DMS114 treated with DMSO at 0.1 percent for 48 hours (cell line): ENCODE measurements around the gene GATA5.
"Not testable (repeated sequence)": the region's sequence is repeated elsewhere in the genome, so short reads cannot be mapped to it uniquely, and the experiment has no call there.

Experiments
- DNase-seq: peaks from one replicate; lab custom pipeline; 2025; ENCODE audit not compliant: unreplicated experiment; lab: John Stamatoyannopoulos, UW

The GATA5 gene

DNA sequence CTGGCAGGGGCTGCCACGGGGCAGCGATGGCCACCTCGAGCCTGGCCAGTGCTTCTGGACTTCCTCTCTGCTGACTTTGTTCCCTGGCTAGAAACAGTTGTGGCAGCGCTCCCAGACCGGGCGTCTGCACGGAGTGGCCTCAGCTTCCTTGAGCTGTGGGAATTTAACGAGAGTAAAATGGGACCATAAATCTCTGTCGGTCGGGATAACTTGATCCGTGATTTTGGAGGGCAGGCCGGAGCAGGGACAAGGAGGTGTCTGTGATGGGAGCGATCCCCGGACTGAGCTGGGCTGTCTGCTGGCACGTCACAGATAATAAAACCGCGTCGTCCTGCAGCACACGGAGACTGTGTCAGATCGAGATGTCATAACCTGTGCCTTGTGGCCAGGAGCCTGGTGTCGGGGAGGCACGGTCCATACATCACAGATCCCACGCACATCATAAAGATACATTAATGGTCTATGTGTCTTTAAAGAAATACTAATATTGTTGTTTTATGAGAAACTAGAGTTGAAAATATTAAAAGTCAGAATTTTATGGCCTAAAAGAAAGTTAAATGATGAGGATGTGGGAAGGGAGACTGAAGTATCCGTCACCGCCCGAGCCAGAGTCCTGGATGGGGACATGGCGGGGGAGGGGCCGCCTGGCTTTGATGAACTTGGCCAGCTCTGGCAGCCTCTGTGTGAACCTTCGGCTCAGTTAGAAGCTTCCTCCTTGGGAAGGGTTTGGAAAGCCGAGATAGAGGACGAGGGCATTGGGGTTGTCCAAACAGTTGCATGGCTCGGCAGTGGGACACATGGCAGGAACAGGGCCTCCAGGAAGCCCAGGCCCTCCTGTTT lies 41.9 kb downstream of the GATA5 start:
- no peak for DNase-seq

DNA sequence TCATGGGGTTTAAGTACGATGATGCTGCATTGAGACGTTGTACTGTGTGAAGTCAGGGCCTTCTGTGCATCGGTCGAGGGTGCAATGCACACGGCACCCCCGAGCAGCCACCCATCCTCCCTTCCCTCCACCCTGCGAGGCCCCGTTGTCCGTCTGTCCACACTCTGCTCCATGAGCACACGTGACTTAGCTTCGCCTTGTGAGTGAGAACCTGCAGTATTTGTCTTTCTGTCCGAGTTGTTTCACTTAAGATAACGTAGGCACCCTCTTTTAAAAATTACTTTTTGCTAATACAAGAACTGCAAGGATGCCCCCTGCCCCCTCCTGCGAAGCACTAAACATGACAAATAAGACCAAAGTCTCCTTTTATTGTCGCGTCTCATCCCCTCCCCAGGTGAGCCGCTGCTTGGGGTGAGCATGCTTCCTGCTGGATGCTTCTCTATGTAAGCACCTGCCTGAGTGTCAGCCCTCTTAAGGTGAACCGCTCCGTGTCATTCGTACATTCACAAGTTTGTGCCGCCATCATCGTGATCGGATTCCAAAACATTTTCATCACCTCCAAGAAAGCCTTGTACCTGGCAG lies 44.8 kb downstream of the GATA5 start:
- no peak for DNase-seq

DNA sequence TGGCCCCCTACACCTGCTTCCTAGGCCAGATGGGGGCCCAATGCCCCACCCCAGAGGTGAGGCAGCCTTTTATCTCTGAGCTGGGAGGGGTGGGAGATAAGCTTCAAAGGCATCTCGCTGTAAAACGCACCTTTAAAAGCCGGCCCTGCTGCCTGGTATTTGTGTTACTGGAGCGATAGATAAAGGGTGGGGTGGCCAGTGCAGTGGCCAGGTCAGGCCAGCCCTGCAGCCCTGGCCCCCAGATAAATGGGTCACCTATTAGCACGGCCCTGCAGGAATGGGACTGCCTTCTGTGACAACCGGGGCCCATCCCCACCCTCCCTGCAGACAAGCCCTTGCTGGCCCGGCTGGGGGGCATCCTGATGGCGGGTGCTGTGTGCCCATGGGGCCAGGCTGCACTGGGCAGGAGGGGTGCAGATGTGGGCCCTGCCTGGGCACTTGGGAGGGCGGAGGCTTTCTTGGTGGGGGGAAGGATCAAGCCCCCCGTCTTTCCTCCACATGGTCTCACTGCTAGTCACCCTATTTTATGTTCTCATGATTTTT lies 45.4 kb downstream of the GATA5 start:
- no peak for DNase-seq

- DNase-seq, result no peak
Observed at GRCh38 chr20:62429455-62430310, 46.1 kb downstream of the GATA5 start.

DNA sequence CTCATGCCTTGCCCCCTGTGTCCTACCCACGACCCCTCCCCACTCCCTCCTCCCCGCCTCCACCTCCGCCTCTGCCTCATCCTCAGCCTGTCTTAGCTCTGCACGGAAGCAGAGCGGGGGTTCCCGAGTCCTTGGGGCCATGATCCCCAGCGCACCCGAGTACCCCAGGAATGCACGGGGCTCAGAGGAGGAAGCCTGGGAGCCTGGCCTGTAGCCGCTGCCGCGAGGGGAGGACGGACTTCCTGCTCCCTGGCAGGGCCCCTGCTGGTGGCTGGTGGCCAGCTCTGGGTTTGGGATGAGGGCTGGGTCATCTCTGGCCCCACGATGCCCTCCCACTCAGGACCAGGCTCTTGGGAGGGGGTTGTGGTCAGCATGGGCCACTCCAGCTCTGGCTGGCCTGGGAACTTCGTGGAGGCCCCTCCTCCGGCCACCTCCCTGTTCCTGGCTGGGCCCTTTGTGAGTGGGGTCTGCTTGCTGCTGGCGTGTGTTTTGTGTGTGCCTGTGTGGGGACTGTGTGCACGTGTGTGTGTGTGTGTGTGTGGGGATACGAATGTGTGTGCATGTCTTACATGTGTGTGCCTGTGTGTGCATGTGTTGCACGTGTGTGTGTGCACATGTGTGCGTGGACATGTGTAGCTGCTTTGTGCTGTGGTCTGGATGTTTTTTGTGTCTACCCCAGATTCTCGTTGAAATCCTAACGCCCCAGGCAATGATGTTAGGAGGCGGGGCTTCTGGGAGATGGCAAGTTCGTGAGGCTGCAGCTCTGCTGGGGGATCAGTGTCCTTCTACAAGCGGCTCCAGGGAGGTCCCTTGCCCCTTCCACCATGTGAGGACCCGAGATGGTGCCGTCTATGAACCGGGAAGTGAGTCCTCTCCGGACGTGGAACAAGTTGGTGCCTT lies 47.1 kb downstream of the GATA5 start:
- no peak for DNase-seq

- DNase-seq, result no peak
Observed at GRCh38 chr20:62428002-62428372, 47.8 kb downstream of the GATA5 start.

DNA sequence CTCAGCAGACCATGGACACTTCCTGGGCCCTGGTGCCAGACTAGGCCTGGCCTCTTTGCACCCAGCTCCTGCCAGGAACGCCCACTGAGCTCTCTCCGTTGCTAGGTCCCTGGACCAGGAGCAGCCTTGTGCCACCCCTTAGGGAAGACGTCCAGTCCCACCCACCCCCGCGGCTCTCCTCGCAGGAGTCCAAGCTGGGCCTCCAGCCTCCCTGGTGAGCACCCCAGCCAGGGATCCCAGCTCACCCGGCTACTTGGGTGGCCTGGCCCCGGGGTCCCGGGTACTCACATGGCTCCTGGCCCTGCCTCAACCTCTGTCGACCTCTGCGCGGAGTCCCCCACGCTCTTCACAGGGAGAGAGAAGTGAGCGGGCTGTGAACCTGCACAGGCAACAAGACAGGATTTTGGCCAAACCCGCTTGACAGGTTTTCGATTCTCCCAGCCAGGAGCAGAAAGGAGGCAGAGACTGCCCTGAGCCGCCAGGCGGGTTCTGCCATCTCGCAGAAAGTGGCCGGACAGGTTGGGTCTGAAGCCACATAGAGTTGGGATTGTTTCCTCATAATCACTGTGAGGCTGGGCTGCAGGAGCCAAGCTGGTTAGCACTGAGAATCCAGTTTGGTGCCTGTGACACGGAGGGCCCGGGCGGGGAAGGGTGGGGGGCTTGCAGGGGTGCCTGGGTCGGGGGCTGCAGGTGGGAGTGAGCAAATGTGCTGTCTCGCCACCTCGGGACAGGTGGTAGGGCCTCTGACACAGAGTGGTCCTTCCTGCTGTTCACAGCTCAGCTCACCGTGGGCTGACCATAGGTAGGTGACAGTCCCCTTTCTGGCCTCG lies 48.4 kb downstream of the GATA5 start, which contains the start of gene RBBP8NL:
Gene RBBP8NL (minus strand): TSS at position 368 of the 830 bp plus-strand sequence. CDS start 7,892 bp downstream, outside the sequence.
- no peak for DNase-seq

DNA sequence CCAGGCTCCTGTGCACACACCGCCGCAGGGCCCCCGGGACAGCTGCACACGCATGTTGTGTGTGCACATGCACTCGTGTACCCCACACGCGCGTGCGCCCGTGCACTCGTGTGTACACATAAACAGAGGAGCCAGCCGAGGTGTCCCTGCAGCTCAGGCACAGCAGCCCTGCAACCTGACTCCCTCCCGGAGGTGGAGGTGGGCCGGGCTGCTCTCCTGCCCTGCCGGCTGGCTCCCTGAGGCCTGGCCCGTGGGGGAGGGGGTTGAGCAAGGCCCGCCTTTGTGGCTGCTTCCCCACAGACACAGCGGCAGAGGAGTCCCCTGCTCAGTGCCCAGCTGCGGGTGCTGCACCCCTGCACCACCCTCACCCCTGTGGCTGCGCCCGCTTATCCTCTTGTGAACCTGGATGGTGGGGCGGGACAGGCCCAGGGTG lies 49.1 kb downstream of the GATA5 start:
- no peak for DNase-seq

- not testable (repeated sequence) for DNase-seq
Observed at GRCh38 chr20:62426059-62426348, 49.8 kb downstream of the GATA5 start.

- no peak for DNase-seq
Observed at GRCh38 chr20:62425281-62426058, 50.3 kb downstream of the GATA5 start.

GRCh38 chr20:62424249-62425107 lies 51.3 kb downstream of the GATA5 start:
- no peak for DNase-seq

GRCh38 chr20:62423326-62423706 lies 52.5 kb downstream of the GATA5 start:
- no peak for DNase-seq

- no peak for DNase-seq
Observed at GRCh38 chr20:62422636-62423325, 53.0 kb downstream of the GATA5 start.

- DNase-seq, result no peak
Observed at GRCh38 chr20:62421716-62421990, 54.1 kb downstream of the GATA5 start.

DNA sequence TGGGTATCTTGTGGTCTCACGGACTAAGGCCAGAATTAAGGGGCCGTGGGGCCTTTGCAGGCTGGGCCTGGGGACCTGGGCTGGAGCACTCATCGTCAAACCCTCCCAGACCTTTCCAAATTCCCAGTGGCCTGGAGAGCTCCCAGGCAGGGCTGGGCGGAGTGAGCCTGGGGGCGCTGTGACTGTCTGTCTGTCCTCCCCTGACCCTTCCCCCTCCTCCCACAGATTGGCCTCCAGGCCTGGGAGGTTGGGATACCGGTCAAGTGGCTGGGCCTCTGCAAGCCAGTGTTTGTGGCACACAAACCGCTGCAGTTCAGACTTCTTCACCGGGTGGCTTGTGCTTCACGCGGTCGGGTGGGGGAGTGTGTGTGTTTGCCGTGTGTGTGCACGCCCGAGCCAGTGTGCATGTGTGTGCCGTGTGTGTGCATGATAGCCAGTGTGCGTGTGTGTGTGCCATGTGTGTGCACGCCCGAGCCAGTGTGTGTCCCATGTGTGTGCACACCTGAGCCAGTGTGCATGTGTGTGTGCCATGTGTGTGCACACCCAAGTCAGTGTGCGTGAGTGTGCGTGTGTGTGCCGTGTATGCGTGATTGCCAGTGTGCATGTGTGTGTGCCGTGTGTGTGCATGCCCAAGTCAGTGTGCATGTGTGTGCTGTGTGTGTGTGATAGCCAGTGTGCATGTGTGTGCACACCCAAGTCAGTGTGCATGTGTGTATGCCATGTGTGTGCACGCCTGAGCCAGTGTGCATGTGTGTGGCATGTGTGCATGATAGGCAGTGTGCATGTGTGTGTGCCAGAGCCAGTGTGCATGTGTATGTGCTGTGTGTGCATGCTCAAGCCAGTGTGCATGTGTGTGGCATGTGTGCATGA lies 54.7 kb downstream of the GATA5 start:
- DNase-seq, result no peak

DNA sequence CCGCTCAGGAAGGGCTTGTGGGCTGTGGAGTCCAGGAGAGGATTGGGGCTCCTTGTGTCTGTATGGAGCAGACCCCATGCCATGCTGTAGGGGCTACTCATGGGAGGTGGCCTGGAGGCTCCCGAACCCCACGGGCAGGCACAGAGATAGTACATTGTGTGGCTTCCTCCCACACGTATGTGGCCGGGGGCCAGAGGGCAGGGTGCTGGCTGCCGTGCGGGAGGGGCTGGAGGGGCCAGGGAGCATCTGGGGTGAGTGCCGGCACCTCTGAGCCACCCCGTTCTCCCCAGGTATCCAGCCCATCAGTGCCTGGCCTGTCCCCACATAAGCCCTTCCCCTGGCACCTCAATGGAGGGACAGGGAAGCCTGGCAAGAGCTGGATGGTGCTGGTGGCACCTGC lies 56.0 kb downstream of the GATA5 start:
- DNase-seq, result no peak
